GM12878 (cell line): ENCODE data around the gene C1QTNF1. TPM values are rescaled to one million over a fixed set of nuclear protein-coding genes. Genes with fewer than 3 reads are reported as not detected.
A peak's percentile ranks its signal among the peaks of the same experiment; 100 is the strongest.

Experiments used
- ATAC-seq: fragments of 200-7000 bp; cut with Tn5 transposase; 3 replicates; pipeline ENCODE4 v1.9.1; 2020; ENCODE audit warnings: mild to moderate bottlenecking, moderate library complexity
- BruUV-seq: library from RNA; stranded (reverse); fragments of 400-500 nt; replicated peaks from 2 replicates; lab custom pipeline; 2021; lab: Mats Ljungman, UMichigan
- CTCF ChIA-PET: fragments of 300-600 bp; sonication (Branson Sonifier 250); formaldehyde crosslinking; extraction: SDS; loops from one replicate; lab custom pipeline; 2021; ENCODE audit warnings: inconsistent platforms; lab: Yijun Ruan, JAX
- POLR2A ChIA-PET: fragments of 350-600 bp; formaldehyde crosslinking; extraction: SDS; loops from one replicate; lab custom pipeline; 2021; ENCODE audit warnings: inconsistent platforms; lab: Charles Lee
- RAD21 ChIA-PET: fragments of 300-600 bp; sonication (Branson Sonifier 250); formaldehyde crosslinking; loops from one replicate; lab custom pipeline; 2023; ENCODE audit warnings: antibody characterized with exemption; ENCODE audit not compliant: unreplicated experiment; lab: Charles Lee
- SMC1A ChIA-PET: fragments of 300-600 bp; sonication (Branson Sonifier 250); formaldehyde crosslinking; loops from one replicate; lab custom pipeline; 2023; ENCODE audit not compliant: unreplicated experiment, uncharacterized antibody; lab: Charles Lee
- DNase-seq: peaks from one replicate; pipeline ENCODE4 v3.0.0-alpha.2; 2011; ENCODE audit warnings: low read depth, low spot score
- FAIRE-seq: peaks from 3 replicates; lab custom pipeline; 2011; peaks lifted over from hg19 to GRCh38; lab: Jason Lieb, UNC
- H2AFZ ChIP-seq: 2 replicates; pipeline ENCODE4 v1.6.0; 2011; ENCODE audit warnings: low read depth, low read length, control low read depth; ENCODE audit not compliant: control insufficient read depth
- H3K27ac ChIP-seq: 2 replicates; pipeline ENCODE4 v1.5.1; 2011; ENCODE audit warnings: control low read depth; ENCODE audit not compliant: control insufficient read depth, insufficient read depth
- H3K27me3 ChIP-seq, 2 experiments: replicated peaks in 1 of 2; 2 replicates each; pipeline versions ENCODE4 v1.6.0 to v1.6.1; 2011; ENCODE audit warnings: low read length in 1 of 2; ENCODE audit not compliant: control insufficient read depth in 2 of 2, insufficient read depth in 2 of 2
- H3K36me3 ChIP-seq, 2 experiments: 2 replicates each; pipeline ENCODE4 v1.5.1; 2011; ENCODE audit warnings: low read length in 1 of 2; ENCODE audit not compliant: control insufficient read depth in 2 of 2, insufficient read depth in 2 of 2
- H3K4me1 ChIP-seq: 2 replicates; pipeline ENCODE4 v1.6.1; 2011; ENCODE audit warnings: mild to moderate bottlenecking, low read length, moderate library complexity, mixed read lengths; ENCODE audit not compliant: control insufficient read depth, insufficient read depth
- H3K4me2 ChIP-seq: 2 replicates; pipeline ENCODE4 v1.6.0; 2011; ENCODE audit warnings: control low read depth; ENCODE audit not compliant: control insufficient read depth, insufficient read depth
- H3K4me3 ChIP-seq: fragments of 200-600 bp; sonication (generic); 2 replicates; pipeline ENCODE4 v1.5.1; 2016
- H3K79me2 ChIP-seq: 2 replicates; pipeline ENCODE4 v1.6.0; 2011; ENCODE audit warnings: low read length; ENCODE audit not compliant: control insufficient read depth, insufficient read depth
- H3K9ac ChIP-seq: 2 replicates; pipeline ENCODE4 v1.8.0; 2011; ENCODE audit warnings: low read length, control low read depth, mixed read lengths; ENCODE audit not compliant: control insufficient read depth, insufficient read depth
- H3K9me3 ChIP-seq: replicated peaks from 3 replicates; pipeline ENCODE4 v1.5.1; 2011; ENCODE audit warnings: mild to moderate bottlenecking, low read length; ENCODE audit not compliant: control insufficient read depth, insufficient read depth
- H4K20me1 ChIP-seq: 2 replicates; pipeline ENCODE4 v1.6.0; 2011; ENCODE audit not compliant: control insufficient read depth, insufficient read depth
- BHLHE40 ChIP-seq, 2 experiments: fragments of 450-650 bp in 1 of 2; IDR thresholded peaks; 2 replicates each; pipeline ENCODE4 v1.6.1; 2011 to 2017; ENCODE audit warnings: low read depth in 2 of 2, borderline replicate concordance in 1 of 2, improper control_type of control experiment in 1 of 2, low read length in 1 of 2, mild to moderate bottlenecking in 1 of 2
- CREB1 ChIP-seq: IDR thresholded peaks from 2 replicates; pipeline ENCODE4 v1.6.1; 2012; ENCODE audit warnings: low read depth, mild to moderate bottlenecking, inconsistent platforms
- CREM ChIP-seq: IDR thresholded peaks from 2 replicates; pipeline ENCODE4 v1.6.1; 2014; ENCODE audit warnings: antibody characterized with exemption, low read depth
- RAD21 ChIP-seq: IDR thresholded peaks from 2 replicates; pipeline ENCODE4 v1.6.1; 2011; ENCODE audit warnings: mild to moderate bottlenecking, low read depth, low read length, moderate library complexity; ENCODE audit not compliant: insufficient read depth
- SMC3 ChIP-seq: IDR thresholded peaks from 2 replicates; pipeline ENCODE4 v1.6.1; 2011; ENCODE audit warnings: low read length, improper control_type of control experiment, borderline replicate concordance
- TCF12 ChIP-seq: IDR thresholded peaks from 2 replicates; pipeline ENCODE4 v1.6.1; 2011; ENCODE audit warnings: low read depth, mild to moderate bottlenecking, low read length
- YY1 ChIP-seq: IDR thresholded peaks from 2 replicates; pipeline ENCODE4 v1.6.1; 2011; ENCODE audit warnings: low read depth, mild to moderate bottlenecking, low read length
- ZNF24 ChIP-seq: fragments of 450-650 bp; IDR thresholded peaks from 2 replicates; pipeline ENCODE4 v1.6.1; 2017; ENCODE audit warnings: antibody characterized with exemption, mild to moderate bottlenecking
- ZZZ3 ChIP-seq: IDR thresholded peaks from 2 replicates; pipeline ENCODE4 v1.6.1; 2011; ENCODE audit warnings: low read depth; ENCODE audit not compliant: control insufficient read depth, insufficient read length
- WGBS: methylation state at CpG from one replicate; pipeline ENCODE4 v1.1.6; 2016; ENCODE audit warnings: low lambda C conversion rate; ENCODE audit not compliant: insufficient replicate concordance, insufficient coverage; ENCODE audit errors: missing lambda C conversion rate; 5-methylcytosine and 5-hydroxymethylcytosine counted together
- in situ Hi-C: fragments of 300-500 bp; cut with MboI; formaldehyde crosslinking; loops from 9 replicates; pipeline ENCODE4 v1.14.3; 2018; ENCODE audit warnings: mixed read lengths
- intact Hi-C: fragments of 100-400 bp; cut with micrococcal nuclease; formaldehyde crosslinking; loops from one replicate; pipeline ENCODE4 v1.14.2; 2022; ENCODE audit not compliant: unreplicated experiment
- polyA plus RNA-seq, 11 experiments: library from polyadenylated mRNA; depleted of rRNA in 4 of 11; unstranded in 6 of 11; stranded (reverse) in 5 of 11; fragments of >200 nt; fragmentation: Nextera tagmentation in 4 of 11; fragmentation: Illumina TruSeq in 1 of 11; extraction: Ambion mirVana in 4 of 11; extraction: Trizol in 1 of 11; gene quantifications; 1 replicate in 1 of 11; 2 replicates in 10 of 11; pipeline versions ENCODE4 v1.2.1 to v1.2.3, GENCODE V29; 2011 to 2016; ENCODE audit warnings: inconsistent platforms in 2 of 11, missing spikeins in 2 of 11, low read depth in 1 of 11
- total RNA-seq, 4 experiments: library from RNA; depleted of rRNA in 3 of 4; stranded (reverse); fragments of >200 nt in 3 of 4; fragmentation: Illumina TruSeq in 1 of 4; extraction: Trizol in 1 of 4; gene quantifications; 2 replicates each; pipeline versions ENCODE4 v1.2.1 to v1.2.3, GENCODE V29; 2013 to 2021
- TF ChIP-seq, protein P1 (sequence below), 3 experiments: IDR thresholded peaks in 2 of 3; conservative IDR thresholded peaks in 1 of 3; 2 replicates each; pipeline ENCODE4 v1.5.1; 2011; ENCODE audit warnings: low read depth in 3 of 3, low read length in 3 of 3, mild to moderate bottlenecking in 3 of 3, control low read depth in 2 of 3, moderate library complexity in 2 of 3, inconsistent platforms in 1 of 3, mixed read lengths in 1 of 3; ENCODE audit not compliant: control insufficient read depth in 2 of 3, insufficient read depth in 1 of 3; ENCODE audit errors: extremely low read depth in 1 of 3

C1QTNF1 gene
- total and polyA plus RNA-seq, 10 of the 15 experiments (the other 5 are each of a cell fraction or from before 2014, with no cell fraction given): 0.05 to 1.1 (median 0.15) TPM; not detected in 4

DNA sequence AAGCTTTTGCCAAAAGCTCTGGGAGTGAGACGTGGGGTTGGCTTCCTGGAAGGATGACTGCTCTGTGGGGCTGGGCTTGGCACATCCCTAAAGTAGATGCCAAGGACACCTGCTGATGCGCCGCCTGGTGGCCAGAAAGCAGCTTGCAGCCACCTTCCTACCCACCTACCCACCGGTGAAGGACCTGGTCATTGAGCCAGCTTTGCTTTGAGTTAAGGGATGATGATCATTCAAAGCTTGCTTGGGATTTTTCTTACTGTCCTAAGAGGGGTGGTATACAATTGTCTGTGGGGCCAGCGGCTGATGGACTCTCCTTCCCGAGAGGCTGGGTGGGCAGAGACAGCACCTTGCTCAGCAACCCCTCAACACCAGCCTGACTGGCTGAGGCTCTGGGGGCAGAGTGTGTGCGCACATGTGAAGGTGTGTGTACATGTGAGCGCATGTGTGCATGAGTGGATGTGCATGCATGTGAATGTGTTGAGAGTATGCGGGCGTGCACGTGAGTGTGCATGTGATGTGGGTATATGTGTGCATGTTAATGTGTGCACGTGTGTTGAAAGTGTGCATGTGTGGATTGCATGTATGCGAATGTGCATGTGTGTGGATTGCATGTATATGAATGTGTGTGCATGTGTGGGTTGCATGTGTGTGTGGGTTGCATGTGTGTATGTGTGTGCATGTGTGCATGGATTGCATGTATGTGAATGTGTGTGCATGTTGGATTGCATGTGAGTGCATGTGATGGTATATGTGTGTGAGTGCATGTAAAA is 18.6 kb downstream of the C1QTNF1 start:
- Histone ChIP-seq H2AFZ (no peak overlapping the region), H3K9ac (no peak overlapping the region), H3K4me3 (no peak overlapping the region), H3K79me2 (no peaks in the 10 kb centered on the region), H3K4me2 (no peak overlapping the region), H3K9me3 (no peaks in the 10 kb centered on the region), H3K36me3 (no peaks in the 10 kb centered on the region), H4K20me1 (no peaks in the 10 kb centered on the region; the same call in 1 of the 2 replicates), H3K27me3 (no peaks in the 10 kb centered on the region), H3K4me1 (peaks cover 10% of the 10 kb centered on the region), H3K27ac (no peak overlapping the region)
- ATAC-seq: peak; percentile 80
- no TSS peak for BruUV-seq
- ChIA-PET CTCF (interaction anchor here (0.6 to 2.7 kb wide), 8 partner anchors 8 to 33 kb away, joined by 3 to 10 read pairs (median 4); partner anchors contain the start of genes CANT1 and ENGASE), POLR2A (interaction anchor here (0.6 kb wide), 2 partner anchors 24 to 29 kb away, joined by 3 to 4 read pairs; no protein-coding TSS in a partner anchor), SMC1A (interaction anchor here (1.6 to 3.3 kb wide), 3 partner anchors 13 to 28 kb away, joined by 4 to 10 read pairs (median 5); no protein-coding TSS in a partner anchor), RAD21 (interaction anchor here (0.9 kb wide), 1 partner anchor 22 kb away, joined by 3 read pairs; no protein-coding TSS in a partner anchor)
- intact Hi-C loops (loop anchor here (1.0 kb wide), 1 partner anchor 23 kb away; no protein-coding TSS in a partner anchor), in situ Hi-C loops (no loop called here)
- WGBS: 42% methylated on average over 13 of the region's 13 CpGs
- DNase-seq: no peak
- no peak for FAIRE-seq
- TF ChIP-seq CREB1 (no peak), YY1 (peak; percentile 50; the same call in 1 of the 2 replicates), ZNF24 (0 out of 2 replicates have a peak, but pooled peaks have one; percentile 35), BHLHE40 (IDR thresholded peaks at IDR 0.05; ENCODE audit: borderline replicate concordance in 1 of 2, low read depth in 2 of 2, low read length in 1 of 2) (0 out of 4 replicates have a peak, but pooled peaks have one; percentile 8 to 10), TCF12 (0 out of 2 replicates have a peak, but pooled peaks have one; percentile 49), CREM (no peak), ZZZ3 (no peak), RAD21 (peak; percentile 59), SMC3 (peak; percentile 79; the same call in 1 of the 2 replicates)
- TF ChIP-seq, protein P1, sequence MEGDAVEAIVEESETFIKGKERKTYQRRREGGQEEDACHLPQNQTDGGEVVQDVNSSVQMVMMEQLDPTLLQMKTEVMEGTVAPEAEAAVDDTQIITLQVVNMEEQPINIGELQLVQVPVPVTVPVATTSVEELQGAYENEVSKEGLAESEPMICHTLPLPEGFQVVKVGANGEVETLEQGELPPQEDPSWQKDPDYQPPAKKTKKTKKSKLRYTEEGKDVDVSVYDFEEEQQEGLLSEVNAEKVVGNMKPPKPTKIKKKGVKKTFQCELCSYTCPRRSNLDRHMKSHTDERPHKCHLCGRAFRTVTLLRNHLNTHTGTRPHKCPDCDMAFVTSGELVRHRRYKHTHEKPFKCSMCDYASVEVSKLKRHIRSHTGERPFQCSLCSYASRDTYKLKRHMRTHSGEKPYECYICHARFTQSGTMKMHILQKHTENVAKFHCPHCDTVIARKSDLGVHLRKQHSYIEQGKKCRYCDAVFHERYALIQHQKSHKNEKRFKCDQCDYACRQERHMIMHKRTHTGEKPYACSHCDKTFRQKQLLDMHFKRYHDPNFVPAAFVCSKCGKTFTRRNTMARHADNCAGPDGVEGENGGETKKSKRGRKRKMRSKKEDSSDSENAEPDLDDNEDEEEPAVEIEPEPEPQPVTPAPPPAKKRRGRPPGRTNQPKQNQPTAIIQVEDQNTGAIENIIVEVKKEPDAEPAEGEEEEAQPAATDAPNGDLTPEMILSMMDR (IDR thresholded peaks at IDR 0.05 in 2 of 3, conservative IDR thresholded peaks at IDR 0.05 in 1 of 3; ENCODE audit: control insufficient read depth in 2 of 3, extremely low read depth in 1 of 3, insufficient read depth in 1 of 3, low read depth in 3 of 3, low read length in 3 of 3): peak; percentile 80 to 94 (median 93)
